Fibroblast of the conjunctiva (primary cell): ENCODE measurements around the gene LMF1.
"Not testable (repeated sequence)": the region's sequence is repeated elsewhere in the genome, so short reads cannot be mapped to it uniquely, and the experiment has no call there.

Experiments
- DNase-seq: peaks from one replicate; pipeline ENCODE4 v3.0.0-alpha.2; 2010; ENCODE audit warnings: low read depth

Gene LMF1

DNA sequence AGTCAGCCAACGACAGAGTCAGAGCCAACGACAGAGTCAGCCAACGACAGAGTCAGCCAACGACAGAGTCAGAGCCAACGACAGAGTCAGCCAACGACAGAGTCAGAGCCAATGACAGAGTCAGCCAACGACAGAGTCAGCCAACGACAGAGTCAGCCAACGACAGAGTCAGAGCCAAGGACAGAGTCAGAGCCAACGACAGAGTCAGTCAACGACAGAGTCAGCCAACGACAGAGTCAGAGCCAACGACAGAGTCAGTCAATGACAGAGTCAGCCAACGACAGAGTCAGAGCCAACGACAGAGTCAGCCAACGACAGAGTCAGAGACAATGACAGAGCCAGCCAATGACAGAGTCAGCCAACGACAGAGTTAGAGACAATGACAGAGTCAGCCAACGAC is 22.0 kb downstream of the LMF1 start:
- DNase-seq: not testable (repeated sequence)

DNA sequence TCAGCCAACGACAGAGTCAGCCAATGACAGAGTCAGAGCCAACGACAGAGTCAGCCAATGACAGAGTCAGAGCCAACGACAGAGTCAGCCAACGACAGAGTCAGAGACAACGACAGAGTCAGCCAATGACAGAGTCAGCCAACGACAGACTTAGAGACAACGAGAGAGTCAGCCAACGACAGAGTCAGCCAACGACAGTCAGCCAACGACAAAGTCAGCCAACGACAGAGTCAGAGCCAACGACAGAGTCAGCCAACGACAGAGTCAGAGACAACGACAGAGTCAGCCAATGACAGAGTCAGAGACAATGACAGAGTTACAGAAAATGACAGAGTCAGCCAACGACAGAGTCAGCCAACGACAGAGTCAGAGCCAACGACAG is 22.9 kb downstream of the LMF1 start:
- not testable (repeated sequence) for DNase-seq

DNA sequence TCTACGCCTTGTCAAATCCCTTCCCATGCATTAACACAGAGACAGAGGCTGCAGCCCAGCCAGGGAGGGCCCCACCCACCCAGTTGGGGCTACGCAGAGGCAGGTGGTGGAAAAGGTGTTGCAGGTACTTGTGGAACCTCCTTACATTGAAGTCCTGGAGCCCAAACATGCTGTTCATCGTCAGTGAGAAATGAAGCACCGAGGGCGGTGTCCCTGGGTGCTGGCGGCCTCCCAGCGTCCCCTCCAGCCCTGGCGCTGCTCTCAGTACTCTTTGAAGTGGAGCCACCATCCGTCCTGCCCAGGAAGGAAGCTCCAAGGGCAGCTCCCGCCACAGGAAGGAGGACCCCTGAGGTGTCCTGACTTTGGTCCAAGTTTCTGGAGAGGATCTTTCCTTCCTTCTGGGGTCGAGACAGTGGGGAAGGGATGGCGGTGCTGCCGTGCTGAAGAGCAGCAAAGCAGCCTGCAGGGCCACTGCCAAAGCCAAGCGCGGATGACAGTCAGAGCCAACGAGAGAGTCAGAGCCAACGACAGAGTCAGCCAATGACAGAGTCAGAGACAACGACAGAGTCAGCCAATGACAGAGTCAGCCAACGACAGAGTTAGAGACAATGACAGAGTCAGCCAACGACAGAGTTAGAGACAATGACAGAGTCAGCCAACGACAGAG is 23.4 kb downstream of the LMF1 start:
- no peak for DNase-seq

DNA sequence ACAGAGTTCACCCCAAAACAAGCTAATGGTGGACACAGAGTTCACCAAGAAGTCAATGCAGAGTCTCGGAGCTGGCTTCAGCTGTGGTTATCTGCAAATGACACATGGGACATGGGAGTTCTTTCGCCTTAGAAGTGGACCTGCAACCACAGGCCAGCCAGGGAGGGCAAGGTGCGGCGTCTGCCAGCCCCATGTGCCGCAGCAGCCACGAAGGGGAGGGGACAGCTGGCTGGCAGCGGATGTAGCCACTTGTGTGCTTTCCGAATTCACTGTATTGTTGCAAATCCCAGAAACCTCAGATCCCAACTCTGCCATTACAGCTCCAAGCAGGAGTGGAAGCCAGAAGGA is 24.8 kb downstream of the LMF1 start:
- no peak for DNase-seq

DNA sequence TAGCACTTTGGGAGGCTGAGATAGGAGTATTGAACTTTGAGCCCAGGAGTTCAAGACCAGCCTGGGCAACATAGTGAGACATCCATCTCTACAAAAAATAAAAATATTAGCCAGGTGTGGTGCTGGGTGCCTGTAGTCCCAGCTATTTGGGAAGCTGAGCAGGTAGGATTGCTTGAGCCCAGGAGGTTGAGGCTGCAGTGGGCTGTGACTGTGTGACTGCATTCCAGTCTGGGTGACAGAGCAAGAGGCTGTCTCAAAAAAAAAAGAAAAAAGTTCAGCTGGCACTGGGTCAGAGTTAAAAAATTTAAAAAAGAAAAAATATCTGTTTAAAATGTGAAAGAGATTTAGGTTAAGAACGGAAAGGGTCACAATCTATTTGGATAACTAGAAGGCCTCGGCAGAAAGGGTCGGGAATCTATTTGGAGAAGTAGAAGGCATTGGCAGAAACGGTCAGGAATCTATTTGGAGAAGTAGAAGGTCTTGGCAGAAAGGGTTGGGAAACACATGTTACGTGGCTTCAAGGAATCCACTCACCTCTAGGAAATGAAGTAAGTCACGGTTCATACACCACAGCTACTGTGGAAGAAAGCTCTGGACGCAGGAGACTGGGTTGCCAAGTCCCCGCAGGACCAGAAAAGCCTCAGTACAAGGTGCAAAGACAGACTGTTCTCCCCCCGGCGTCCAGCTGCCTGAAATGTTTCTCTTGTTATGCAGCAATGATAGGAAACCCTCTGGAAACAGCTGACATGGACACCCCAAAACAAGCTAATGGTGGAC is 25.3 kb downstream of the LMF1 start:
- DNase-seq: no peak

DNA sequence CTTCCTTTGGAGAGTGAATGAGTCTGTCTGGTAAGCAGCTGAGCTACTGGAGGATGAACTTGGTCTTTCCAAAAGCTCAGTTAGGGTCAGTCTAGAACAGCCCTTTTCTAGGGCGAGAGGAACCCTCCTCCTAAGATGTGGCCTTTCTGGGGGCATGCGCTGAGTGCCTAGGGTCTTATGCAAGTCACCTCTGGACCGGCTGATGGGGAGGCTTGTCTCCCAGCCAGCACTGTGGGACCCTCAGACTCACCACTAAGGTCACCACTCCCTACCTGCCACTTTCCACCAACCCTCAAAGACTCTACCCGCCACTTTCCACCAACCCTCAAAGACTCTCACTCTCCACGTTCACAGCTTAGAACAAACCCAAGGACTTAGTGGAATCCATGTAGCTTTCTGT is 26.8 kb downstream of the LMF1 start:
- no peak for DNase-seq

DNA sequence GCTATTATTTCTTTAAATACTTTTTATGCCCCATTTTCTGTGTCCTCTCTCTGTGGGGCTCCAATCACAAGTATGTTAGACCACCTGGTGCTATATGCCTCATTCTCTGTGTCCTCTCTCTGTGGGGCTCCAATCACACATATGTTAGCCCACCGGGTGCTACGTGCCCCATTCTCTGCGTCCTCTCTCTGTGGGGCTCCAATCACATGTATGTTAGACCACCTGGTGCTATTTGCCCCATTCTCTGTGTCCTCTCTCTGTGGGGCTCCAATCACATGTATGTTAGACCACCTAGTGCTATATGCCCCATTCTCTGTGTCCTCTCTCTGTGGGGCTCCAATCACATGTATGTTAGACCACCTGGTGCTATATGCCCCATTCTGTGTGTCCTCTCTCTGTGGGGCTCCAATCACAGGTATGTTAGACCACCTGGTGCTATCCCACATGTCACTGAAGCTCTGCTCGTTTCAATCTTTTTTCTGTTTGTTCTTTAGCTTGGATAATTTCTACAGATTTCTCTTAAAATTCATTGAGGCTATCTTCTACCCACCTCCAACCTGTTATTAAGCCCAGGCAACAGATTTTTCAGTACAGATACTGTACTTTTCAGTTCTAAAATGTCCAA is 28.2 kb downstream of the LMF1 start:
- DNase-seq: no peak

DNA sequence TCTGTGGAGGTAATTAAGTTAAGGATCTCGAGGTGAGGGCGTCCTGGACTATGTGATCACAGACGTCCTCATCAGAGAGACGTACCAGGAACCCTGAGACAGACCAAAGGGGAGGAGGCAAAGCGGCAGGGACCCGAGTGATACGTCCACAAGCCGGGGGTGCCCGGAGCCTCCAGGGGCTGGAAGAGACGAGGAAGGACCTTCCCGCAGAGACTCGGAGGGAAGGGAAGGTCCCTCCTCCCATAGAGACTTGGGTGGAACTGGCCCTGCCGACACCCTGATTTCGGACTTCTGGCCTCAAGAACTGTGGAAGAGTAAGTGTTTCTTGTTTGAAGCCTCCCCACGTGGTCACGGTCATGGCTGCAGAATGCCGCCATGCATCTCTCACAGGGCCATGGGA is 30.8 kb downstream of the LMF1 start:
- DNase-seq: no peak

DNA sequence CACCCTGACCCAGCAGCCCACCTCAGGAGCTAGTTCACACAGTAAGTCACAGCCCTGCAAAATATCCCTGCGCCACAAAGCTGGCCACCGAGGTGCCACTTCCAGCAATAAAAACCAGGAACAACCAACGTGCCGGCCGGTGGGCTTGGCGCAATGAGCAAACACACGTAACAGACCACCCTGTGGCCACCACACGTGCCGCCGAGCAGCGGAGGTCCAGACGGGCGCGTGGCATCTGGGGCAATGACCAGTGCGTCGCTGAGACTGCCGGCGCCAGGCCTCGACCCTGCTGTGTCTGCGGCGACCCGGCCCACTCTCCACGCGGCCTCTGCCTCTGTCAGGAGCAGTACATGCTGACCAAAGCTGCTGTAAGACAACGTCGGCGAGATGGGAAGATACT is 31.5 kb downstream of the LMF1 start:
- no peak for DNase-seq

DNA sequence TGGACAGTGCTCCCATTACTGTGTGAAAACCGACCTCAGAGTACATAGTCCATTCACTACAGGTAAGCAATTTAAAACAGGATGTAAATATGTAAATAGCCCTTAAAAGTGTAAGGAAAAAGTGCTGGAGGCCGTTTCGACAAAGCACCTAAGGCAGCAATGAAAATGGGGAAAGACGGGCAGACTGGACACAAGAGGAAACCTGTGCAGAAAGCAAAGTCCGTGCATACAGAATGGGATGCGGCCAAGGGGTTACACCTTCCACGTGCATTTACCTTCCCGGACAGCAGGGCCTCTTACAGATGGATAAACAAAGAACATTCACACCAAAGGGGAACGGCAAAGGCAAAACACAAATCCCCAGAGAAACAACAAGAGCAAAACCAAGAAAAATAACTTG is 32.0 kb downstream of the LMF1 start:
- DNase-seq: no peak

DNA sequence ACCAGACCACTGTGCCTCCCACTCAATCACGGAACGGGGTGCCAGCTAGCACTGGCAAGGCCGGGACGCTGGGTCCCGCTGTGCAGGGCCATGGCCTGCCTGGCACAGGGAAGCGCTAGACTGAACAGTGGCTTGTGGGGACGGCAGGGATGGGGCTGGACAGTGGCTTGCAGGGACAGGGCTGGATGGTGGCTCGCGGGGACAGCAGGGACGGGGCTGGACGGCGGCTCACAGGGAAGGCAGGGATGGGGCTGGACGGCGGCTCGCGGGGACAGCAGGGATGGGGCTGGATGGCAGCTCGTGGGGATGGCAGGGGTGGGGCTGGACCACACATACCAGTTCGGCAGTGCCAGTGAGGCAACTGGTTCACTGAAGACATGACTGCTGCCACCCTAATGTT is 32.6 kb downstream of the LMF1 start:
- DNase-seq: no peak

DNA sequence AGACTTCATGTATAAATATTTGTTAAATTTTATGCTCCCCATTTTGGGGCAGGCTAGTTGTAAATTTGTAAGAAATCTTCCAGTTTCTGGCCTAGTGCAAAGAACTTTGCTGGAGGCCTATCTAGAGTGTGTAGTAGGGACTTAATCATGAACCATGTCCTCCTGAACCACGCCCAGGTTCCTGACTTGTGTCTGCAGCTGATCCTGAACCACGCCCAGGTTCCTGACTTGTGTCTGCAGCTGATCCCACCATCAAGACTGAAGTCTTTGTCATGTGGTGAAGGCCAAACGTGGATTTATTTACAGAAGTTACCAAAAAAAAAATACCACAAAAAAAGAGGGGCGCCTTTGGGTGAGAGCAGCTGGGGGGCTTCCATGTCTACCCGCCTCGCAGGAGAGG is 33.1 kb downstream of the LMF1 start:
- DNase-seq: no peak

DNA sequence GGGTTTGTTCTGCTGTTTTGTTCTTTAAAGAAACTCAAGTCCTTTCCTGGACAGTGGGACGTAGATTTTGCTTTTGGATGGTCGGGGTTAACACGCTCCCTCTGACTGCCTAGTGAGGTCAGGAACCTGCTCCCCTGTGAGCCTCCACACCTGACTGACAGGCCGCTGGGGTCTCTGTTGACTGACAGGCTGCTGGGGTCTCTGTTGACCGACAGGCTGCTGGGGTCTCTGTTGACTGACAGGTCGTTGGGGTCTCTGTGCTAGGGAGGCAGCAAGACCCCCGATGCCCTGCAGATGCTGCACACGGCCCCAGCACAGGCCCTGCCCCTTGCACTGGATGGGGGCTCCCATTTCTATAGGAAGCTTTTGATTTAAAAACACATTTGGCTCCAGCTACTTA is 33.5 kb downstream of the LMF1 start:
- no peak for DNase-seq

DNA sequence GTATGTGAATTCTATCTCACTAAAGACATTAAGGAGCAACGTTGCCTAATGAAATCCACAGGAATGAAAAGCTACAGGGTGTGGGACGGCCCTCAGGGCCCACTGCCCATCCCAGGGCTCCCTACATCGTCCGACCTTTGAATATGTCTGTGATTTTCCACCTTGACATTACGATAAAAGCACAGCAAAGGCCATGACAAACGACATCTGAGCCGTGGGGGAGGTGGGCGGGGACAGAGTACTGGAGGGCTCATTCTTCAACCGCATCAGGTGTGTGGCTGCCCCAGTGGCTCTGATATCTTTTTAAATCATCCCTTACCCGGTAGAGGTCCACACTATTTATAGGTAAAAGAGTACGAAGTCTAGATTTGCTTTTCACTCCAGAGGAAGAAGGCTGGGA is 35.1 kb downstream of the LMF1 start:
- no peak for DNase-seq

DNA sequence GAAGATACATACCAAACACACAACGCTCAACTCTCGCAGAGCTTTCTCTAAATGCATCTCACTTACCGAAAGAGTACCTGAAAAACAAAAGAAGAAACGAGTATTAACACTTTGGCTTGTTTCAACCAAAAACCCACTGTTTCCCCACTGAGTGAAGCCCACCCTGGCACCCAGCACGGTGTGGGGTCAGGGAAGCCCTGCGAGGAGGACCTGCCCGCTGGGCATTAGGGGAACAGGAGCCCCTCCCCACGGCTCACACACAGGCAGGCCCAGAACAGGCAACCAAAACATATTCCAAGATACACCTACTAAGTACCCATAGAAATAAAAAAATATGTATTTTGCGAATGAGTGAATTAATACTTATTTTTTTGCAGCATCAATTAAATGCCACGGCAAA is 36.6 kb downstream of the LMF1 start:
- DNase-seq: no peak

DNA sequence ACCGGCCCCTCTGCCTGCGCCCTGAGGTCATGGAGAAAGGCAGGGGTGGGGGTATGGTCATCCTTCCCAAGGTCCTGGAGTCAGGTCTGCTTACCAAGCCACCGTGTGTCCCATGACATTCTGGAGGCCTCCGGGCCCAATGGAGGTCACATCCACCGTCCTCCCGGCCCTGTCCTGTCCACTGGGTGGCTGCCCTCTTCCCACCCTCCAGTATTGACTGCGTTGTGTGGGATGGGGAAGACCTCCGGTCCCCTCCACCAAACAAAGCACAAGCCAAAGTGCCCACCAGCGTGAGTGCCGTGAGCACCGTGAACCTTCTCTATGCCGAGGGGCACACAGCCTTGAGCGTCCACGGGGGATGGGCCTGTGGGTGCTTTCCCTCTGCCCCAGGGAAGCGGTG is 37.2 kb downstream of the LMF1 start:
- DNase-seq: no peak

DNA sequence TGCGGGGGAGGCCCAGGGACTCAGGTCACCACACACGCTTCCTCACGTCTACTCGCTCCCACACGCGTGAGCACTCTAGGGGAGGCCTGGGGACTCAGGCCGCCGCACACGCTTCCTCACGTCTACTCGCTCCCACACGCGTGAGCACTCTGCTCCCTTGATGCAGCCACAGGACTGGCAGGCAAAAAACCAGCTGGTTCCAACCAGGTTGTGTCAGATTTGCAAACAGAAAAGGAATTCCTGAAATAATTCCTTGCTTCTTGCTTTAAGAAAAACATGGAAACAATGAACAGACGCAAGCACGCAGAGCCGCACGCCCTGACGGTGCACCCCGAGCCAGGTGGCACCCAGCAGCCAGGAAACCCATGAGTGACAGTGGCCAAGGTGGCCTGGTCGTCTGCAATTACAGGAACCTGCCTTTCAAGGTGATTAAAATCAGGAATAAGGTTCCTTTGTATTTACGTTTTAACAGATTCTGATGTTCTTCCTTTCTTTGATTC is 37.9 kb downstream of the LMF1 start:
- no peak for DNase-seq

DNA sequence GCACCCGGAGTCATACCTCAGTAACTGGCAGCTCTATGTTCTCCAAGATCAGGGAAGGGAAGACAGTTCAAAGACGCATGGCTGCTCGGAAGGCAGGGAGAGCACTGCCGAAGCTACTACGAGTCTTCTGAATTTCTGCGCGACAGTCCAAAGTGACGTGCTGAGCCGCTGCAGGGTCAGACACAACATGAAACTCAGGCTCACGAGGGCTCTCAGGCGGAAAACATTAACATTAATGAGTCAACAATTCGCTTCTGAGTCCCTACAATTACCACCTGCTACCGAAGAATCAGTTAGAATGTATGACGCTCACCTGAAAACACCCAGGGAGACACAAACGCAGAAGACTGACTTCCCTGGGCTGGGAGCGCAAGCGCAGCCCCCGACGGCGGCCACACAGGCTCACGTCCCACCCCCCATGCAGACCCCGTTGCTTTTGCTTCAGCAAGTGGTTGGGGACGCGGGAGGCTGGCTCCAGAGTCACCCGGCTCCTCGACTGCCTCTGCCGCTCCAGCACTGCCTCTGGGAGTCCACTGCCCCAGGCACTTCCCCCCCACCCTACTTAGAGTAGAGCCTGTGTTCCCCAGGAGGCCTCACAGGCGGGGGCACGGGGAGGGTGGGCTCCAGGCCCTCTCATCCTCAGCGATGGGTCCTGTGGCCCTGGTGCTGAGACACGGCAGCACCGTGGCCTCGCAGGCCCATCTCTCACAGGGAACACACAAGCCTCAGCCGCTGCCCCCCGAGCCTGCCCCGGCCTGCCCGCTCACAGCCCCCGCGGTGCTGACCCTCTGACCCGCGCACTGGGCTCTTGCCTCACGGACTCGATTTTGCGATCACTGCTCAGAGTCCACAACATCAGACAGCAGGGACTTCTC is 38.9 kb downstream of the LMF1 start:
- DNase-seq: no peak

DNA sequence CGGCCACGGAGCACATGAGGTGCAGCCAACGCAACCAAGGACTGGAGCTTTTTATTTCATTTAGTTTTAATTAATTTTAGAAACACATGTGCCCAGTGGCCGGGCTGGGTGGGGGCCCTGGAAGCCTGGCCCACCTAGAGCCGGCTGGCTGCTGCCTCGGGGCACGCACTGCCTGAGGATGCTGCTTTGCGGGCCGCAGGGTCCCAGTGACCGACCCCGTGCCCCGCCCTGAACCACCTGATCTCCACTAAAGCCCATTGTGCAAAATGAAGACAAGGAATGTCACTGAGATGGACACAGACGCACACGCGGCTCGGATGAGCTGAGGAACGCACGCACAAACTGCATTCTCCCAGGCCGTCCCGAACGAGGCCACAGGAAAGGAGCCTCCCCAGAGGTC is 39.6 kb downstream of the LMF1 start:
- no peak for DNase-seq

DNA sequence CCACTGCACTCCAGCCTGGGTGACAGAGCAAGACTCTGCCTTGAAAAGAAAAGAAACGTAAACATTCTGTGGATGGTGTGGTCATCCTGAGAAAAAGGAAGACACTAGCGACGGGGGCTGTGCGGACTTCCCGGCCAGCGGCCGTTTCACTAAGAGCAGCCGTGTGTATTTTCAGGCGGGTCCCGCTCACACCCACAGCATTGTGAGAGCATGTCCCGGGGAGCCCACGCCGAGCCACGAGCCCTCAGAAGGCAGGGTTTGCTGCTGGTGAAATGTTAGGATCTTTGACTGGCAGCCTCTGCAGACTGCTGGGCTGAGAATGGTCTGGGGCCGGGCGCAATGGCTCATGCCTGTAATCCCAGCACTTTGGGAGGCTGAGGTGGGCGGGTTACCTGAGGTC is 40.3 kb downstream of the LMF1 start:
- DNase-seq: no peak

DNA sequence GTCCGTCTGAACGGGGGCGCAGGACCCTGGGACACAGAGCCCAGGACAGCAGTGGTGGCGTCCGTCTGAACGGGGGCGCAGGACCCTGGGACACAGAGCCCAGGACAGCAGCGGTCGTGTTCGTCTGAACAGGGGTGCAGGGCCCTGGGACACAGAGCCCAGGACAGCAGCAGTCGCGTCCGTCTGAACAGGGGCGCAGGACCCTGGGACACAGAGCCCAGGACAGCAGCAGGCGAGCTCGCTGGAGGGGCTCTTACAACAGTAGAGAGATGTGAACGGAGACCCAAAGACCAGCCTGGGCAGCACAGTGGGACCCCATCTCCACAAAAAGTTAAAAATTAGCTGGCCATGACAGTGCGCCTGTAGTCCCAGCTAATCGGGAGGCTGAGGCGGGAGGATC is 40.7 kb downstream of the LMF1 start:
- no peak for DNase-seq

DNA sequence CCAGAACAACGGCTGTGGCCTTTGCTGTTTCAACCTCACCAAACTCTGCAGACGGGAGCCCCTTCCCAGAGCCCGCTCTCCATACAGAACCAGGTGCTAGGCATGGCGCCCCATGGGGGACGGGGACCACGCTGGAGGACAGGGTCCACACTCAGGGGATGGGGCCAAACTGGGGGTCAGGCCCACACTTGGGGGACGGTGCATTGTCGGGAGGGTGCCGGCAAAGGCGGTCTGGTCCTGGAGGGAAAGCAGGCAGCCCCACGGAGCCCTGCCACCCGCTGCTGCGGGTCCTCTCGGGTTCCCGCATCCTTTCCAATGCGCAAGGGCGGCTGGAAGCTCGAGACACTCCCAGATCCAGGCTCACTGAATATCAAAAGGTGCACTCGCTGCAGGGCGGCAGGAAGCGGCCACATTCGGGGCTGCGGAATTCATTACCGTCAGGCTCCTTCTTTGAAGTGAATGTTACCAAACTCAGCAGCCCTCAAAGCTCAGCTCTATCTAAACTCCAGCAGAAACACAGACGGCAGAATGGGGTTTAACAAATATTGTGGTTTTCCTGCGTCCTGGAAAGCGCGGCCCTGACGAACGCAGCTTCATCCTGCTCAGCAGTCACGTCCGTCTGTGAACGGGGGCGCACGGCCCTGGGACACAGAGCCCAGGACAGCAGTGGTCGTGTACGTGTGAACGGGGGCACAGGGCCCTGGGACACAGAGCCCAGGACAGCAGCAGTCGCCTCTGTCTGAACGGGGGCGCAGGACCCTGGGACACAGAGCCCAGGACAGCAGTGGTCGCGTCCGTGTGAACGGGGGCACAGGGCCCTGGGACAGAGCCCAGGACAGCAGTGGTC is 41.3 kb downstream of the LMF1 start:
- no peak for DNase-seq
